Skeletal muscle tissue (tissue), 4 donors: ENCODE measurements around the gene SORCS1. TPM values are rescaled to one million over a fixed set of nuclear protein-coding genes. Genes with fewer than 3 reads are reported as not detected.
"Not testable (repeated sequence)": the region's sequence is repeated elsewhere in the genome, so short reads cannot be mapped to it uniquely, and the experiment has no call there.

Experiments used
- H3K27ac ChIP-seq: one replicate; pipeline ENCODE4 v1.7.0; 2013; ENCODE audit warnings: mild to moderate bottlenecking, low read depth, low read length, inconsistent platforms
- H3K27me3 ChIP-seq, 3 donors: one replicate each; pipeline ENCODE4 v1.7.0; 2013; ENCODE audit warnings: low read length in 3 of 3; ENCODE audit not compliant: control insufficient read depth in 3 of 3, insufficient read depth in 3 of 3
- H3K36me3 ChIP-seq, 3 donors: one replicate each; pipeline ENCODE4 v1.7.0; 2013; ENCODE audit warnings: low read length in 3 of 3; ENCODE audit not compliant: control insufficient read depth in 3 of 3, insufficient read depth in 3 of 3
- H3K4me1 ChIP-seq, 3 donors: one replicate each; pipeline ENCODE4 v1.7.0; 2013; ENCODE audit warnings: low read length in 3 of 3, mild to moderate bottlenecking in 3 of 3; ENCODE audit not compliant: control insufficient read depth in 3 of 3, insufficient read depth in 3 of 3
- H3K4me3 ChIP-seq, 3 donors: one replicate each; pipeline ENCODE4 v1.7.0; 2013; ENCODE audit warnings: low read length in 3 of 3
- H3K9ac ChIP-seq, 3 donors: one replicate each; pipeline ENCODE4 v1.7.0; 2013; ENCODE audit warnings: low read length in 3 of 3, mild to moderate bottlenecking in 3 of 3, moderate library complexity in 2 of 3, low read depth in 1 of 3
- H3K9me3 ChIP-seq, 3 donors: one replicate each; pipeline ENCODE4 v1.7.0; 2013; ENCODE audit warnings: low read length in 3 of 3; ENCODE audit not compliant: control insufficient read depth in 3 of 3
- total RNA-seq: library from RNA; depleted of rRNA; stranded (reverse); fragments of >200 nt; gene quantifications from one replicate; pipeline ENCODE4 v1.2.3, GENCODE V29; 2014
- donor health status: Osteomylitis.

SORCS1 gene
- total RNA-seq, 1 donor from 2014 or later, result 4.2 TPM

- Histone ChIP-seq H3K36me3 (no peaks in the 10 kb centered on the region), H3K4me1 (no peaks in the 10 kb centered on the region), H3K27ac (no peak overlapping the region), H3K9me3 (no peaks in the 10 kb centered on the region), H3K4me3 (no peak overlapping the region), H3K27me3 (no peaks in the 10 kb centered on the region), H3K9ac (no peak overlapping the region)
Measured at GRCh38 chr10:106931853-106932249, 232.7 kb downstream of the SORCS1 start.

GRCh38 chr10:106931159-106931852, 233.2 kb downstream of the SORCS1 start:
- Histone ChIP-seq H3K9me3 (no peaks in the 10 kb centered on the region), H3K4me3 (no peak overlapping the region), H3K36me3 (no peaks in the 10 kb centered on the region), H3K9ac (no peak overlapping the region), H3K27me3 (no peaks in the 10 kb centered on the region), H3K4me1 (no peaks in the 10 kb centered on the region), H3K27ac (no peak overlapping the region)

GRCh38 chr10:106930751-106931150, 233.8 kb downstream of the SORCS1 start:
- no peaks in the 10 kb centered on the region for H3K27me3 ChIP-seq
- H3K4me1 ChIP-seq, result no peaks in the 10 kb centered on the region
- no peak overlapping the region for H3K9ac ChIP-seq
- H3K4me3 ChIP-seq, result no peak overlapping the region
- no peak overlapping the region for H3K27ac ChIP-seq
- no peaks in the 10 kb centered on the region for H3K9me3 ChIP-seq
- no peaks in the 10 kb centered on the region for H3K36me3 ChIP-seq

- Histone ChIP-seq H3K27ac (no peak overlapping the region), H3K4me1 (no peaks in the 10 kb centered on the region), H3K9me3 (no peaks in the 10 kb centered on the region), H3K9ac (no peak overlapping the region), H3K27me3 (no peaks in the 10 kb centered on the region), H3K36me3 (no peaks in the 10 kb centered on the region), H3K4me3 (no peak overlapping the region)
Measured at GRCh38 chr10:106929291-106929895, 235.1 kb downstream of the SORCS1 start.

- not testable (repeated sequence) for H3K4me1 ChIP-seq, H3K9me3 ChIP-seq, H3K27me3 ChIP-seq, H3K9ac ChIP-seq, H3K36me3 ChIP-seq, H3K27ac ChIP-seq, H3K4me3 ChIP-seq
Measured at GRCh38 chr10:106928151-106928550, 236.4 kb downstream of the SORCS1 start.

GRCh38 chr10:106925191-106925590, 239.3 kb downstream of the SORCS1 start:
- no peaks in the 10 kb centered on the region for H3K9me3 ChIP-seq
- no peaks in the 10 kb centered on the region for H3K36me3 ChIP-seq
- no peak overlapping the region for H3K4me3 ChIP-seq
- H3K27me3 ChIP-seq, result no peaks in the 10 kb centered on the region
- no peak overlapping the region for H3K27ac ChIP-seq
- H3K4me1 ChIP-seq, result no peaks in the 10 kb centered on the region
- H3K9ac ChIP-seq, result no peak overlapping the region

GRCh38 chr10:106920538-106920937, 244.0 kb downstream of the SORCS1 start:
- no peak overlapping the region for H3K27ac ChIP-seq
- no peak overlapping the region for H3K4me3 ChIP-seq
- no peaks in the 10 kb centered on the region for H3K4me1 ChIP-seq
- H3K27me3 ChIP-seq, result no peaks in the 10 kb centered on the region
- H3K9ac ChIP-seq, result no peak overlapping the region
- no peaks in the 10 kb centered on the region for H3K36me3 ChIP-seq
- H3K9me3 ChIP-seq, result no peaks in the 10 kb centered on the region

- H3K4me3 ChIP-seq, result no peak overlapping the region
- H3K27ac ChIP-seq, result no peak overlapping the region
- no peaks in the 10 kb centered on the region for H3K27me3 ChIP-seq
- H3K4me1 ChIP-seq, result no peaks in the 10 kb centered on the region
- H3K36me3 ChIP-seq, result no peaks in the 10 kb centered on the region
- no peaks in the 10 kb centered on the region for H3K9me3 ChIP-seq
- H3K9ac ChIP-seq, result no peak overlapping the region
Measured at GRCh38 chr10:106919871-106920282, 244.6 kb downstream of the SORCS1 start.

GRCh38 chr10:106917452-106918055, 247.0 kb downstream of the SORCS1 start:
- H3K4me1 ChIP-seq, result no peaks in the 10 kb centered on the region
- H3K9me3 ChIP-seq, result no peaks in the 10 kb centered on the region
- H3K9ac ChIP-seq, result no peak overlapping the region
- no peaks in the 10 kb centered on the region for H3K27me3 ChIP-seq
- H3K27ac ChIP-seq, result no peak overlapping the region
- H3K36me3 ChIP-seq, result no peaks in the 10 kb centered on the region
- H3K4me3 ChIP-seq, result no peak overlapping the region

- H3K36me3 ChIP-seq, result no peaks in the 10 kb centered on the region
- no peak overlapping the region for H3K27ac ChIP-seq
- no peak overlapping the region for H3K4me3 ChIP-seq
- no peak overlapping the region for H3K9ac ChIP-seq
- no peaks in the 10 kb centered on the region for H3K9me3 ChIP-seq
- no peaks in the 10 kb centered on the region for H3K4me1 ChIP-seq
- no peaks in the 10 kb centered on the region for H3K27me3 ChIP-seq
Measured at GRCh38 chr10:106914016-106914415, 250.5 kb downstream of the SORCS1 start.
